ENCODE data around the gene PTPRN2.

The PTPRN2 gene

GRCh38 chr7:157825325-157825724 lies 762.3 kb downstream of the PTPRN2 start:
- DNase-seq: no peak

GRCh38 chr7:157824819-157825121 lies 762.9 kb downstream of the PTPRN2 start:
- DNase-seq: no peak

- no peak for DNase-seq
Measured at GRCh38 chr7:157824011-157824818, 763.4 kb downstream of the PTPRN2 start.

- DNase-seq: no peak
Measured at GRCh38 chr7:157822688-157823031, 765.0 kb downstream of the PTPRN2 start.

- DNase-seq: no peak
Measured at GRCh38 chr7:157821959-157822687, 765.5 kb downstream of the PTPRN2 start.

- no peak for DNase-seq
Measured at GRCh38 chr7:157820796-157821195, 766.8 kb downstream of the PTPRN2 start.

- no peak for DNase-seq
Measured at GRCh38 chr7:157819455-157819807, 768.2 kb downstream of the PTPRN2 start.

- no peak for DNase-seq
Measured at GRCh38 chr7:157818701-157819454, 768.7 kb downstream of the PTPRN2 start.

GRCh38 chr7:157817944-157818700 lies 769.5 kb downstream of the PTPRN2 start:
- DNase-seq: no peak

GRCh38 chr7:157817433-157817832 lies 770.2 kb downstream of the PTPRN2 start:
- DNase-seq: no peak

- DNase-seq: no peak
Measured at GRCh38 chr7:157816526-157817250, 770.9 kb downstream of the PTPRN2 start.

GRCh38 chr7:157816086-157816485 lies 771.5 kb downstream of the PTPRN2 start:
- no peak for DNase-seq

- DNase-seq: no peak
Measured at GRCh38 chr7:157815706-157816022, 772.0 kb downstream of the PTPRN2 start.

- no peak for DNase-seq
Measured at GRCh38 chr7:157814931-157815705, 772.5 kb downstream of the PTPRN2 start.

GRCh38 chr7:157813741-157814661 lies 773.6 kb downstream of the PTPRN2 start:
- DNase-seq: no peak

GRCh38 chr7:157813053-157813452 lies 774.6 kb downstream of the PTPRN2 start:
- DNase-seq: no peak

GRCh38 chr7:157811946-157812345 lies 775.7 kb downstream of the PTPRN2 start:
- no peak for DNase-seq

- DNase-seq: no peak
Measured at GRCh38 chr7:157809863-157810851, 777.5 kb downstream of the PTPRN2 start.

GRCh38 chr7:157809154-157809862 lies 778.3 kb downstream of the PTPRN2 start:
- no peak for DNase-seq
